ENCODE data around the gene CAMP.

CAMP gene

GRCh38 chr3:48245136-48245535, 21.8 kb downstream of the CAMP start:
- TF ChIP-seq REST (IDR thresholded peaks at IDR 0.05; ENCODE audit: insufficient read depth in 1 of 2, low read depth in 2 of 2, low read length in 2 of 2) (no peak), SIN3A (IDR thresholded peaks at IDR 0.05; ENCODE audit: borderline replicate concordance, insufficient read depth, low read length) (no peak), TAF1 (IDR thresholded peaks at IDR 0.05; ENCODE audit: borderline replicate concordance, insufficient read depth, low read length) (no peak), FOXP2 (optimal IDR thresholded peaks at IDR 0.05; ENCODE audit: borderline replicate concordance, extremely low read depth, extremely low read length, insufficient read depth) (no peak), POLR2AphosphoS5 (IDR thresholded peaks at IDR 0.05; ENCODE audit: low read depth, low read length) (no peak)

- TF ChIP-seq SIN3A (IDR thresholded peaks at IDR 0.05; ENCODE audit: borderline replicate concordance, insufficient read depth, low read length) (no peak), POLR2AphosphoS5 (IDR thresholded peaks at IDR 0.05; ENCODE audit: low read depth, low read length) (no peak), TAF1 (IDR thresholded peaks at IDR 0.05; ENCODE audit: borderline replicate concordance, insufficient read depth, low read length) (no peak), FOXP2 (optimal IDR thresholded peaks at IDR 0.05; ENCODE audit: borderline replicate concordance, extremely low read depth, extremely low read length, insufficient read depth) (no peak), REST (IDR thresholded peaks at IDR 0.05; ENCODE audit: insufficient read depth in 1 of 2, low read depth in 2 of 2, low read length in 2 of 2) (no peak)
Observed at GRCh38 chr3:48247401-48247811, 24.1 kb downstream of the CAMP start.

DNA sequence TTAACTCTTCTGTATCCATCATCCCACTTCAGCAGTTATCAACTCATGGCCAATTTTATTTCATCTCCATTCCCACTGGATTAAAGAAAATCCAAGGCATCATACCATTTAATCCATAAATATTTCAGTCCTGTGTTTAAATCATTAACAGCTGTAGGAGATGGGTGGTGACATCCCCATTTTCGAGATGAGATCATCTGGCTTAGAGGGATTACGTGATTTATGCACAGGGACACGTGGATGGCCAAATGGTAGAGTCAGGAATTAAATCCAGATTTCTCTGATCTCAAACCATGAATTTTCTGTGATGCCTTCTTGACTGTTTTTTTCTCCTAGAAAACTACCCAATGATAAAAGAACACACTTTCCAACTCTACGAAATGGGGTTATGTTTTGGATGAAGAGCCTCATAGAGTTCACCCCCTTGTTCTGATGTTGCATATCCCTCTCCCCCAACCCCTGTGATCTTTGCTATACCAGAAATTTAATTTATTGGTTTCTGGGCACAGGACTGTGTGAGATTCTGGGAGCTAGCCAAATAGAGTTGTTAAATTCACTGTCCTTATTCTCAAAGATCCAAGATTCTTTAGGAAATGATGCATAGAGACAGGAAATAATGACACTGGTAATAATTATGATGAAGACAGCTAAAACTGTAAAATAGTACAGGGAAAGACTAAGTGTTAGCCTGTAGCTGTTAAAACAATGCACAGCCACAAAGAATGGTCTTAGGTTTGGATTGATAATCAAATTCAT, 25.0 kb downstream of the CAMP start:
- TF ChIP-seq TAF1 (IDR thresholded peaks at IDR 0.05; ENCODE audit: borderline replicate concordance, insufficient read depth, low read length): no peak
- no peak for TF ChIP-seq SIN3A (IDR thresholded peaks at IDR 0.05; ENCODE audit: borderline replicate concordance, insufficient read depth, low read length)
- TF ChIP-seq POLR2AphosphoS5 (IDR thresholded peaks at IDR 0.05; ENCODE audit: low read depth, low read length): no peak
- no peak for TF ChIP-seq REST (IDR thresholded peaks at IDR 0.05; ENCODE audit: insufficient read depth in 1 of 2, low read depth in 2 of 2, low read length in 2 of 2)
- no peak for TF ChIP-seq FOXP2 (optimal IDR thresholded peaks at IDR 0.05; ENCODE audit: borderline replicate concordance, extremely low read depth, extremely low read length, insufficient read depth)

GRCh38 chr3:48256557-48256956, 33.3 kb downstream of the CAMP start:
- TF ChIP-seq TAF1 (IDR thresholded peaks at IDR 0.05; ENCODE audit: borderline replicate concordance, insufficient read depth, low read length) (no peak), REST (IDR thresholded peaks at IDR 0.05; ENCODE audit: insufficient read depth in 1 of 2, low read depth in 2 of 2, low read length in 2 of 2) (no peak), POLR2AphosphoS5 (IDR thresholded peaks at IDR 0.05; ENCODE audit: low read depth, low read length) (no peak), FOXP2 (optimal IDR thresholded peaks at IDR 0.05; ENCODE audit: borderline replicate concordance, extremely low read depth, extremely low read length, insufficient read depth) (no peak), SIN3A (IDR thresholded peaks at IDR 0.05; ENCODE audit: borderline replicate concordance, insufficient read depth, low read length) (no peak)

Data from PFSK-1 (cell line).